Epithelial cell of proximal tubule (primary cell): ENCODE data around the gene GNS. TPM values are rescaled to one million over a fixed set of nuclear protein-coding genes. Genes with fewer than 3 reads are reported as not detected.

Source experiments
- DNase-seq: peaks from one replicate; pipeline ENCODE4 v3.0.0-alpha.2; 2011; ENCODE audit warnings: low read depth
- H3K4me3 ChIP-seq: 2 replicates; pipeline ENCODE4 v1.5.1; 2011; ENCODE audit warnings: low read depth, mild to moderate bottlenecking, low read length
- total RNA-seq: library from RNA; depleted of rRNA; stranded (reverse); fragments of >200 nt; gene quantifications from 2 replicates; pipeline ENCODE4 v1.2.3, GENCODE V29; 2015
- TF ChIP-seq, protein P1 (sequence below): conservative IDR thresholded peaks from 2 replicates; pipeline ENCODE4 v1.5.1; 2012; ENCODE audit warnings: low read depth, mild to moderate bottlenecking, low read length

GNS gene
- total RNA-seq, 1 donor from 2014 or later, result 63.9 TPM

DNA sequence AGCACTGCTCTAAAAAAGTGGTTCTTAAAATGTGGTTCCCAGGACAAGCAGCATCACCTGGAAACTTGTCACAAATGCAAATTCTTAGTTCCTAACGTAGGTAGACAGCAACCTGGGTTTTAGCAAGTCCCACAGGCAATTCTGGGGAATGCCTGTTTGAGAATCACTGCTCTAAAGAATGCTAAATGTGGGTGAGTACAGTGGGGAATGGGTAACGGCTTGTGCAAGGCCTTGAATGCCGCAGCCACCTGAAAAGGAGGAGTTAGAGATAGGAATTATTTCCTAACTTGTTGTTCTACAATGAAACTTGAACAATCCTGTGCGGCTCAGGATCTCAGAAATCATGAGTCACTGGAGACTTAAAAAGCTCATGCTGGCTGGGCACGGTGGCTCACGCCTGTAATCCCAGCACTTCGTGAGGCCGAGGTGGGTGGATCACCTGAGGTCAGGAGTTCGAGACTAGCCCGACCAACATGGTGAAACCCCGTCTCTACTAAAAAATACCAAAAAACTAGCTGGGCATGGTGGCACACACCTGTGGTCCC lies 34.9 kb downstream of the GNS start:
- no peak overlapping the region for H3K4me3 ChIP-seq
- TF ChIP-seq, protein P1, sequence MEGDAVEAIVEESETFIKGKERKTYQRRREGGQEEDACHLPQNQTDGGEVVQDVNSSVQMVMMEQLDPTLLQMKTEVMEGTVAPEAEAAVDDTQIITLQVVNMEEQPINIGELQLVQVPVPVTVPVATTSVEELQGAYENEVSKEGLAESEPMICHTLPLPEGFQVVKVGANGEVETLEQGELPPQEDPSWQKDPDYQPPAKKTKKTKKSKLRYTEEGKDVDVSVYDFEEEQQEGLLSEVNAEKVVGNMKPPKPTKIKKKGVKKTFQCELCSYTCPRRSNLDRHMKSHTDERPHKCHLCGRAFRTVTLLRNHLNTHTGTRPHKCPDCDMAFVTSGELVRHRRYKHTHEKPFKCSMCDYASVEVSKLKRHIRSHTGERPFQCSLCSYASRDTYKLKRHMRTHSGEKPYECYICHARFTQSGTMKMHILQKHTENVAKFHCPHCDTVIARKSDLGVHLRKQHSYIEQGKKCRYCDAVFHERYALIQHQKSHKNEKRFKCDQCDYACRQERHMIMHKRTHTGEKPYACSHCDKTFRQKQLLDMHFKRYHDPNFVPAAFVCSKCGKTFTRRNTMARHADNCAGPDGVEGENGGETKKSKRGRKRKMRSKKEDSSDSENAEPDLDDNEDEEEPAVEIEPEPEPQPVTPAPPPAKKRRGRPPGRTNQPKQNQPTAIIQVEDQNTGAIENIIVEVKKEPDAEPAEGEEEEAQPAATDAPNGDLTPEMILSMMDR, result no peak
- no peak for DNase-seq

DNA sequence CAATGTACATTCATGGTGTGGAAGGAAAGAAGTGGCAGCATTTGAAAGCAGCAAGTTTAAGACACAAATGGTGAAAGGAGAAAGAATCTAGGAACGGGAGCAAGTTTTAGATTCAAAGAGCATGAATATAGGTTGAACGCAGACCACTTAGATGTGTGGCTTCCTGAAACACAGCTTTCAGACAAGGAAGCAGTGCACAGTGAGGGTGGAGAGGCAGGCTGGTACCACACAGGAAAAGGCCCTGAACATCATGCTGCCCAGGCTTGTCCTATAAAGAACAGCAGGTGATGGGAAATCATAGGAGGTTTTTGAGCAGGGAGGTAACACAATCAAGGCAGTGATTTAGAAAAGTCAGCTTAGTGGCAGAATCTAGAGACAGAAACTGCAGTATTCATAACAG lies 35.6 kb downstream of the GNS start:
- H3K4me3 ChIP-seq, result no peak overlapping the region
- no peak for DNase-seq
- TF ChIP-seq, protein P1, result no peak

DNA sequence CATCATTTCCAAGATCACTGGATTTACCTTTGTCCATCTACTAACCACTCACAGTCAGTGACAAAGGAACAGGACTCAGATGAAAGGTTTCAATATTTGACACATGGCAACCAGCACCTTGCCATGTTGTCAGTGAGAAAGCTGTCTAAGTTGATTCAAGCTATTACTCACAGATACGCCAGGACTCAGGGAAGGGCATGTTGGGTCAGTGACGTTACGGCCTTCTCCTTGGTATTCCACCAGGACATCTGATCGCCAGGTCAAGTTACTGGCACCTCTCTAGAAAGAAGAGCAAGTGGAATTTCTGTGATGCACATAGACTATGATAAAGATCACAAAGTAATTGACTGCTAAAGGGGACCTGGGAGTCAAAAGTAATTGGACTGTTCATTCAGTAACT lies 36.4 kb downstream of the GNS start:
- no peak overlapping the region for H3K4me3 ChIP-seq
- DNase-seq, result no peak
- TF ChIP-seq, protein P1, result no peak

DNA sequence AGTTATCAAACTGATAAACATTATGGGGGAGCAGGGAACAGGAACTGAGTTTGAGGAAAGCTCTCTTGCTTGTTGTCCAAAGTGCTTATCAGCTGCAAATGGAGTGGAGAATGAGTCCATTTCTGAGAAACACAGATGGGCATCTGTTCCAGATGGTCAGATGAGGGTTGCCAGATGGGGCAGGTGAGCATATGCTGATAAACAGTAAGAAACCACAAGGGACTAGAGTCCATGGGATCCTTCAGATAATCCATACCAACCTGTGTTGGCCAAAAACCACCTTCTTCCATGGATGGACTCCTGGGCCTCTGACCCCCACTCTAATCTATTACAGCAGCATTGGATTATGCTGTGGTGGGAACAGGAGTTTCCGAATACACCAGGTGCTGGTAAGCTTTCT lies 38.3 kb downstream of the GNS start:
- DNase-seq, result no peak
- TF ChIP-seq, protein P1, result no peak
- H3K4me3 ChIP-seq, result no peak overlapping the region

DNA sequence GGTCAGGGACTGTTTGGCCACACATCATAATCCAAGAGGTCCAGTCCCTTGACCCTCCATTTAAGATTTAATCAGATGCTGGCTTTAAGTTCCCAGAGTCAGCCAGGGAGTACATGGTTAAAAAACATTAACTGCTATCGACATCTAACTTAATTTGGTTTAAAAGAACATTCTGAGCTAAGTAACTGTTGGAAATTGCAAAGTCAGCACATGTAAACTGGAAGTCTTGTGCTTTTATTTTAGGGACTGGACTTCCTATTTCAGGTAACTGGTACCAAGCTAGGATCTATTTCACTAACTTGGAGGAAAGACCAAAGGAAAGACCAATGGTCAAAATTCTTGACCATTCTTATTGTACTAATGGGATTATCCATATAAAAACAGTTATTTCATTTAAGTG lies 40.6 kb downstream of the GNS start:
- H3K4me3 ChIP-seq, result no peak overlapping the region
- DNase-seq, result no peak
- TF ChIP-seq, protein P1, result no peak

DNA sequence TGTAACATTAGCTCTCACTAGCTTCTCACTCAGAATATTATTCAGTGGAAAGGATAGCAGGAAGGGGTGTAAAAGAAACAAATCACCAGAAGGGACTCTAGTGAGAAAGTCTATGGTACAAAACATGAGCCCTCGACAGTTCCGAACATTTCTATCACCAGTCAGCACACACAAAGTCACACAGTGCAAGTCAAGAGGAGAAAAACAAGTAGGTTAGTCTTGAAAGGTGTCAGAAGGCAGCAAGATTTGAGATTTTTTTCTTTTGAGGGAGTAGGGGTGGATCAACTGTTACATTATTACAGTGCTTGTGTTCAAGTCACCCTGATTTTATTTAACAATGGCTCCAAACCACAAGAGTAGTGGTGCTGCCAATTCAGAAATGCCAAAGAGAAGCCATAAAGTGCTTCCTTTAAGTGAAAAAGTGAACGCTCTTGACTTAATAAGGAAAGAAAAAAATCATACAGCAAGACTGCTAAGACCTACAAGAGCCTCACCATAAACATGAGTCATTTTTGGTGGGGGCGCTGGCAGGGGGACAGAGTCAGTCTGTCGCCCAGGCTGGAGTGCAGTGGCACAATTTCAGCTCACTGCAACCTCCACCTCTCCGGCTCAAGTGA lies 42.3 kb downstream of the GNS start:
- H3K4me3 ChIP-seq, result no peak overlapping the region
- DNase-seq, result no peak
- TF ChIP-seq, protein P1, result no peak

DNA sequence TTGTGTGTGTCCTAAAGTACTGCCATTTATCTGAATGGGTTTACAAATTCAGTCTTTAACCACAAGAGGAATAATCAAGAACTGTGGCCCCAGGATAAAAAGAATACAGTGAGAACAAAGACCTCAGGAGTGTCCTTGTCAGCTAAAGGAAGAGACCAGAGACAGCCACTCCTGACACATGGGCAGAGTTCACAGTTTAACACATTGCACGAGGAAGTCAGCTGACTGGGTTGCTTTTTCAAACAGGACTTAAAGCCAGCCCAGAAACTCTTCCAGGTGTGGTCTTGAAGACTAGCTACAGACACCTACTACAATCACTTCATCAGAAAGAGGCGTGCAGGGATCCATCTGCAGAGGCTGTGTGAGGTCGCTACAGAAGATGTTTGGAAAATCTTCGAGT lies 42.8 kb downstream of the GNS start:
- no peak for DNase-seq
- H3K4me3 ChIP-seq, result no peak overlapping the region
- TF ChIP-seq, protein P1, result no peak
